GM06990 (cell line): ENCODE data around the gene DYSF.

ENCODE experiments used
- DNase-seq: peaks from one replicate; pipeline ENCODE4 v3.0.0-alpha.2; 2011; ENCODE audit not compliant: insufficient read length; ENCODE audit errors: extremely low read depth
- H3K27me3 ChIP-seq: replicated peaks from 2 replicates; pipeline ENCODE4 v1.6.0; 2011; ENCODE audit warnings: low read length; ENCODE audit not compliant: control insufficient read depth, insufficient read depth
- H3K36me3 ChIP-seq: 2 replicates; pipeline ENCODE4 v1.5.1; 2011; ENCODE audit warnings: low read length; ENCODE audit not compliant: control insufficient read depth, insufficient read depth
- H3K4me3 ChIP-seq: replicated peaks from 2 replicates; pipeline ENCODE4 v1.5.1; 2011; ENCODE audit warnings: low read depth, mild to moderate bottlenecking, control low read depth, low read length
- TF ChIP-seq, protein P1 (sequence below): IDR thresholded peaks from 2 replicates; pipeline ENCODE4 v1.5.1; 2011; ENCODE audit warnings: low read length, control low read depth, mild to moderate bottlenecking, inconsistent platforms; ENCODE audit not compliant: insufficient read depth, poor library complexity, severe bottlenecking

Gene DYSF

DNA sequence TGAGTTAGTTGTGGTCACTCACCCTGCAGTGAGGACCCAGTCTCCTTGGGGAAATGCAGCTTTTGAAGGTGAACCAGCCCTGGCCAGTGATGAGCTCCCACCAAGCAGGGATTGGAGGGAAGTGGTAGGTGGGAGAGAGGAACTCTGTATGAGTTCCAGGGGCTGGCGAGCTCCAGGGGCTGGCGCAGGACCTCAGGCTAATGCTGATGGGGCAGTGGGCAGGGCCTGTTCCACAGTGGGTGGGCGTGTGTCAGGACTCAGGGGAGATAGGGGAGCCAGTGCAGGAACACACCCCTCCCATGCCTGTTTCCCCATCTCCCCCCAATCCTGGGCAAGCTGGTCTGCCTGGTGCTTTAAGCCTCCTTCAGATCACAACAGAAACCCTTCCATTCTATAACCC, 208.4 kb downstream of the DYSF start:
- TF ChIP-seq, protein P1, sequence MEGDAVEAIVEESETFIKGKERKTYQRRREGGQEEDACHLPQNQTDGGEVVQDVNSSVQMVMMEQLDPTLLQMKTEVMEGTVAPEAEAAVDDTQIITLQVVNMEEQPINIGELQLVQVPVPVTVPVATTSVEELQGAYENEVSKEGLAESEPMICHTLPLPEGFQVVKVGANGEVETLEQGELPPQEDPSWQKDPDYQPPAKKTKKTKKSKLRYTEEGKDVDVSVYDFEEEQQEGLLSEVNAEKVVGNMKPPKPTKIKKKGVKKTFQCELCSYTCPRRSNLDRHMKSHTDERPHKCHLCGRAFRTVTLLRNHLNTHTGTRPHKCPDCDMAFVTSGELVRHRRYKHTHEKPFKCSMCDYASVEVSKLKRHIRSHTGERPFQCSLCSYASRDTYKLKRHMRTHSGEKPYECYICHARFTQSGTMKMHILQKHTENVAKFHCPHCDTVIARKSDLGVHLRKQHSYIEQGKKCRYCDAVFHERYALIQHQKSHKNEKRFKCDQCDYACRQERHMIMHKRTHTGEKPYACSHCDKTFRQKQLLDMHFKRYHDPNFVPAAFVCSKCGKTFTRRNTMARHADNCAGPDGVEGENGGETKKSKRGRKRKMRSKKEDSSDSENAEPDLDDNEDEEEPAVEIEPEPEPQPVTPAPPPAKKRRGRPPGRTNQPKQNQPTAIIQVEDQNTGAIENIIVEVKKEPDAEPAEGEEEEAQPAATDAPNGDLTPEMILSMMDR, result no peak
- H3K36me3 ChIP-seq, result no peaks in the 10 kb centered on the region
- DNase-seq, result no peak
- H3K27me3 ChIP-seq, result no peaks in the 10 kb centered on the region
- no peak overlapping the region for H3K4me3 ChIP-seq

DNA sequence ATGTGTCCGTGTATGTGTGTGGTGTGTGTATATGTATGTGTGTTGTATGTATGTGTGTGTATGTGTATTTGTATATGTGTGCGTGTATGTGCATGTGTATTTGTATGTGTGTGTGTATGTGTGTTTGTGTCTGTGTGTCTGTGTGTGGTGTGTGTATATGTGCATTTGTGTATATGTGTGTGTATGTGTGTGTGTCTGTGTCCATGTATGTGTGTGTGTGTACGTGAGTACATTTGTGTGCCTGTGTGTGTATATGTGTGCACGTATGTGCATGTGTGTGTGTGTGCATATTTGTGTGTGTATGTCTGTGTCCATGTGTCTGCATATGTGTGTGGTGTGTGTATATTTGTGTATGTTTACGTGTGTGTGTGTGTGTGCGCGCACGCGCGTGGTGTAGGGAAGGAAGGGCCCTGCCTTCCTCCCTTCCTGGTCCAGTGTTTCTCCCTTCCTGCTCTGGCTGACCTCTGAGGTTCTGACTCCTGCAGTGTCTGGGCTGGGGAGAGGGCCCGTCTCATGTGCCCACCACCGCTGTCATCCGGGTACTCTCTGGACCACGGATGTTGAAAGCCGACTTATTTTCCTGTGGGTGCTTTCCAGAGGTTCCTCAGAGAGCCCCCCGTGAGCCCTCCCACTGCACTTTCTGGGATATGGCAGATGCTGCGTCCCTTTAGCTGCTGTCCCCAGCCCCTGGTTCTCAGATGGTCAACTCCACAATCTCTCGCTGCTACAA, 209.5 kb downstream of the DYSF start:
- TF ChIP-seq, protein P1, result no peak
- Histone ChIP-seq H3K4me3 (no peak overlapping the region), H3K36me3 (no peaks in the 10 kb centered on the region), H3K27me3 (no peaks in the 10 kb centered on the region)
- no peak for DNase-seq

GRCh38 chr2:71664161-71664560, 210.8 kb downstream of the DYSF start:
- H3K27me3 ChIP-seq, result no peaks in the 10 kb centered on the region; the same call in 1 of the 2 replicates
- no peak for DNase-seq
- no peaks in the 10 kb centered on the region for H3K36me3 ChIP-seq
- H3K4me3 ChIP-seq, result no peak overlapping the region
- TF ChIP-seq, protein P1, result no peak

- Histone ChIP-seq H3K4me3 (no peak overlapping the region), H3K36me3 (no peaks in the 10 kb centered on the region), H3K27me3 (no peaks in the 10 kb centered on the region; the same call in 1 of the 2 replicates)
- TF ChIP-seq, protein P1, result no peak
- no peak for DNase-seq
These were observed 212.1 kb downstream of the DYSF start for GRCh38 chr2:71665168-71666093.

DNA sequence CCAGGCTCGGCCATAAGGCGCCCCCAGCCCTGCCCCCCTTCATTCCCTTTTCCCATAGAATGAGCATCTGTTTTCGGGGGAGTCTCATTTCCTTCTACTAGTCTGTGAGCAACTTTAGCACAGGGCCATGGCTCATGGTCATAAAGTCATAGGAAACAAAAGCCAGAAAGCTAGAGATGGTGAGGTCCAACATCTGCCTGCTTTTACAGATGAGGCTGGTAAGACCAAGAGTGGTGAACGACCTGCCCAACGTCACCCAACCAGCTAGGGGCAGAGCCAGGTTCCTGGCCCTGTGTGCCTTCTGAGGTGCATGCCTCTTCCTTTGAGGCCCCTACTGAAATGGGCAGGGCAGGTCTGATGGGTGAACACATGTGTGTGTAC, 212.7 kb downstream of the DYSF start:
- no peaks in the 10 kb centered on the region for H3K36me3 ChIP-seq
- no peak overlapping the region for H3K4me3 ChIP-seq
- DNase-seq, result no peak
- H3K27me3 ChIP-seq, result no peaks in the 10 kb centered on the region; the same call in 1 of the 2 replicates
- TF ChIP-seq, protein P1, result no peak
